Tibial nerve (tissue), 4 donors: Measurements from ENCODE around the gene COG5.

Experiments used
- CTCF ChIP-seq, 5 experiments: fragments of 200-600 bp in 3 of 5; fragments of 450-650 bp in 2 of 5; sonication (generic) in 3 of 5; IDR thresholded peaks; one replicate each; pipeline ENCODE4 v1.5.1; 2016 to 2019; ENCODE audit warnings: antibody characterized with exemption in 5 of 5, mild to moderate bottlenecking in 3 of 5, moderate library complexity in 2 of 5
- EP300 ChIP-seq, 2 donors: sonication (generic); formaldehyde crosslinking; IDR thresholded peaks; one replicate each; pipeline ENCODE4 v1.6.1; 2017; ENCODE audit warnings: antibody characterized with exemption in 2 of 2, mild to moderate bottlenecking in 1 of 2
- POLR2A ChIP-seq, 2 donors: fragments of 450-650 bp; IDR thresholded peaks; one replicate each; pipeline ENCODE4 v1.6.1; 2017; ENCODE audit warnings: antibody characterized with exemption in 2 of 2, mild to moderate bottlenecking in 2 of 2, moderate library complexity in 2 of 2

- TF ChIP-seq CTCF (IDR thresholded peaks at IDR 0.05), result no peak
- TF ChIP-seq POLR2A (IDR thresholded peaks at IDR 0.05), result no peak
- TF ChIP-seq EP300 (IDR thresholded peaks at IDR 0.05), result no peak
Measured at GRCh38 chr7:107162475-107162874, 401.2 kb downstream of the COG5 start.
